GM21825 (cell line): ENCODE measurements around the gene TFAP2E.

Experiments used
- ATAC-seq: cut with Tn5 transposase; IDR thresholded peaks from one replicate; pipeline ENCODE4 v1.9.1; 2021; ENCODE audit warnings: mild to moderate bottlenecking, moderate library complexity; ENCODE audit not compliant: unreplicated experiment

TFAP2E gene

GRCh38 chr1:35592991-35593769 is 20.1 kb downstream of the TFAP2E start:
- ATAC-seq, result no peak

- ATAC-seq, result no peak
These were observed 21.1 kb downstream of the TFAP2E start for GRCh38 chr1:35594005-35594760.

- ATAC-seq, result no peak
These were observed 22.6 kb downstream of the TFAP2E start for GRCh38 chr1:35595684-35596083.

- no peak for ATAC-seq
These were observed 24.8 kb downstream of the TFAP2E start for GRCh38 chr1:35597870-35598269.

- ATAC-seq, result no peak
These were observed 25.8 kb downstream of the TFAP2E start for GRCh38 chr1:35598895-35599294.

- ATAC-seq, result no peak
These were observed 26.3 kb downstream of the TFAP2E start for GRCh38 chr1:35599411-35599810.

- no peak for ATAC-seq
These were observed 27.5 kb downstream of the TFAP2E start for GRCh38 chr1:35600593-35600992.

GRCh38 chr1:35603468-35603867 is 30.4 kb downstream of the TFAP2E start:
- no peak for ATAC-seq

- ATAC-seq, result no peak
These were observed 30.8 kb downstream of the TFAP2E start for GRCh38 chr1:35603941-35604340.

- ATAC-seq, result no peak
These were observed 32.2 kb downstream of the TFAP2E start for GRCh38 chr1:35605071-35605866.

- no peak for ATAC-seq
These were observed 32.7 kb downstream of the TFAP2E start for GRCh38 chr1:35605867-35606182.

- ATAC-seq, result no peak
These were observed 38.5 kb downstream of the TFAP2E start for GRCh38 chr1:35611655-35612054.

- ATAC-seq, result no peak
These were observed 42.3 kb downstream of the TFAP2E start for GRCh38 chr1:35615440-35615839.

- no peak for ATAC-seq
These were observed 46.4 kb downstream of the TFAP2E start for GRCh38 chr1:35619237-35620121.

GRCh38 chr1:35622510-35623178 is 49.5 kb downstream of the TFAP2E start:
- no peak for ATAC-seq

GRCh38 chr1:35623832-35624231 is 50.7 kb downstream of the TFAP2E start:
- no peak for ATAC-seq

- no peak for ATAC-seq
These were observed 55.9 kb downstream of the TFAP2E start for GRCh38 chr1:35629051-35629450.

- no peak for ATAC-seq
These were observed 58.3 kb downstream of the TFAP2E start for GRCh38 chr1:35631396-35631795.

GRCh38 chr1:35633547-35633946 is 60.4 kb downstream of the TFAP2E start:
- ATAC-seq, result no peak

- ATAC-seq, result no peak
These were observed 64.3 kb downstream of the TFAP2E start for GRCh38 chr1:35637401-35637809.
